ENCODE results near the gene TBC1D30.

- TF ChIP-seq CTCF (IDR thresholded peaks at IDR 0.05) (no peak), POLR2A (IDR thresholded peaks at IDR 0.05) (no peak)
Observed at GRCh38 chr12:64790166-64790565, 34.3 kb upstream of the TBC1D30 start.
